GM23338 (cell line): Measurements from ENCODE around the gene FOXE3.

ENCODE experiments used
- CREB1 ChIP-seq: fragments of 250-450 bp; sonication (Bioruptor Pico); IDR thresholded peaks from 2 replicates; pipeline ENCODE4 v1.5.0; 2020; ENCODE audit warnings: low read depth, mild to moderate bottlenecking, moderate library complexity
- CTCF ChIP-seq, 2 experiments: fragments of 200-600 bp in 1 of 2; sonication (generic) in 1 of 2; conservative IDR thresholded peaks; 2 replicates each; pipeline versions ENCODE4 v1.5.1 to v1.6.1; 2016 to 2017; ENCODE audit warnings: antibody characterized with exemption in 2 of 2, low read depth in 2 of 2, mild to moderate bottlenecking in 2 of 2, moderate library complexity in 1 of 2
- EZH2 ChIP-seq: fragments of 200-600 bp; sonication (generic); IDR thresholded peaks from one replicate; pipeline ENCODE4 v1.8.0; 2017; ENCODE audit warnings: antibody characterized with exemption, mild to moderate bottlenecking, low read depth; ENCODE audit not compliant: unreplicated experiment
- EZH2phosphoT487 ChIP-seq: fragments of 200-600 bp; sonication (generic); IDR thresholded peaks from one replicate; pipeline ENCODE4 v1.8.1; 2018; ENCODE audit warnings: antibody characterized with exemption; ENCODE audit not compliant: unreplicated experiment
- JUNB ChIP-seq: IDR thresholded peaks from one replicate; pipeline ENCODE4 v1.6.1; 2016; ENCODE audit warnings: antibody characterized with exemption; ENCODE audit not compliant: unreplicated experiment
- POLR2AphosphoS5 ChIP-seq: IDR thresholded peaks from 2 replicates; pipeline ENCODE4 v1.6.1; 2016; ENCODE audit warnings: antibody characterized with exemption, low read depth
- REST ChIP-seq: IDR thresholded peaks from one replicate; pipeline ENCODE4 v1.6.1; 2018; ENCODE audit warnings: antibody characterized with exemption; ENCODE audit not compliant: unreplicated experiment
- ZNF114 ChIP-seq: fragments of 250-450 bp; sonication (Bioruptor Pico); IDR thresholded peaks from 2 replicates; pipeline ENCODE4 v1.5.0; 2020; ENCODE audit warnings: mild to moderate bottlenecking, moderate library complexity
- ZNF331 ChIP-seq: fragments of 250-450 bp; sonication (Bioruptor Pico); IDR thresholded peaks from 2 replicates; pipeline ENCODE4 v1.5.0; 2020; ENCODE audit warnings: low read depth, mild to moderate bottlenecking, moderate library complexity
- ZNF462 ChIP-seq: fragments of 250-450 bp; sonication (Bioruptor Pico); IDR thresholded peaks from 2 replicates; pipeline ENCODE4 v1.5.0; 2020; ENCODE audit warnings: mild to moderate bottlenecking, moderate library complexity
- TF ChIP-seq, protein P1 (sequence below): IDR thresholded peaks from 2 replicates; pipeline ENCODE4 v1.6.1; 2016; ENCODE audit warnings: antibody characterized with exemption

GRCh38 chr1:47367651-47368050 is 48.4 kb upstream of the FOXE3 start:
- TF ChIP-seq EZH2 (no peak), CTCF (conservative IDR thresholded peaks at IDR 0.05; ENCODE audit: low read depth in 2 of 2) (no peak), POLR2AphosphoS5 (no peak), JUNB (no peak), EZH2phosphoT487 (no peak), REST (no peak), CREB1 (no peak), ZNF462 (CRISPR knock-in tag) (no peak), ZNF114 (no peak), ZNF331 (CRISPR knock-in tag) (no peak)
- TF ChIP-seq, protein P1, sequence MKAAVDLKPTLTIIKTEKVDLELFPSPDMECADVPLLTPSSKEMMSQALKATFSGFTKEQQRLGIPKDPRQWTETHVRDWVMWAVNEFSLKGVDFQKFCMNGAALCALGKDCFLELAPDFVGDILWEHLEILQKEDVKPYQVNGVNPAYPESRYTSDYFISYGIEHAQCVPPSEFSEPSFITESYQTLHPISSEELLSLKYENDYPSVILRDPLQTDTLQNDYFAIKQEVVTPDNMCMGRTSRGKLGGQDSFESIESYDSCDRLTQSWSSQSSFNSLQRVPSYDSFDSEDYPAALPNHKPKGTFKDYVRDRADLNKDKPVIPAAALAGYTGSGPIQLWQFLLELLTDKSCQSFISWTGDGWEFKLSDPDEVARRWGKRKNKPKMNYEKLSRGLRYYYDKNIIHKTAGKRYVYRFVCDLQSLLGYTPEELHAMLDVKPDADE = no peak
